ENCODE results near the gene CBARP. TPM values are rescaled to one million over a fixed set of nuclear protein-coding genes. Genes with fewer than 3 reads are reported as not detected.

The CBARP gene
- total and polyA plus RNA-seq, 9 of the 15 experiments (the other 6 are each of a cell fraction or from before 2014, with no cell fraction given): 0.03 to 8.9 (median 1.2) TPM; not detected in 1

GRCh38 chr19:1270213-1270853, 32.5 kb upstream of the CBARP start:
- peaks cover 26% of the 10 kb centered on the region for H4K20me1 ChIP-seq (replicated peaks; ENCODE audit: control insufficient read depth, insufficient read depth, low read length)
- peak in 1 of 4 experiments; percentile 28 for DNase-seq (ENCODE audit: extremely low read depth in 1 of 4, low spot score in 3 of 4)
- CTCF ChIA-PET (ENCODE audit: low intra/inter-chr PET ratio): no interaction called here
- H3K9me3 ChIP-seq (replicated peaks; ENCODE audit: control insufficient read depth, insufficient read depth, low read depth, low read length): no peaks in the 10 kb centered on the region
- H3K36me3 ChIP-seq (ENCODE audit: control insufficient read depth, insufficient read depth, low read length): peaks cover 53% of the 10 kb centered on the region
- H3K4me1 ChIP-seq (replicated peaks in 1 of 2; ENCODE audit: control insufficient read depth in 2 of 2, insufficient read depth in 2 of 2, low read length in 2 of 2): peaks cover 74 to 98% of the 10 kb centered on the region in 2 experiments
- no peak overlapping the region for H2AFZ ChIP-seq (ENCODE audit: low read depth, low read length)
- under 1% methylated on average over 8 of the region's 8 CpGs for WGBS (ENCODE audit: insufficient coverage, low coverage, missing lambda C conversion rate)
- H3K4me2 ChIP-seq (ENCODE audit: insufficient read depth, low read length): peak overlapping the region; percentile 93
- ATAC-seq: no peak
- POLR2A ChIA-PET: interaction anchor here (0.8 to 3.0 kb wide), 4 partner anchors 16 to 1002 kb away, joined by 3 to 90 read pairs (median 49); partner anchors contain the start of gene ATP5F1D
- H3K4me3 ChIP-seq: peak overlapping the region; percentile 68
- no peaks in the 10 kb centered on the region for H3K27me3 ChIP-seq (ENCODE audit: control insufficient read depth in 2 of 2, insufficient read depth in 2 of 2, low read length in 2 of 2)
- no TSS peak for BruUV-seq (replicated peaks)
- H3K9me1 ChIP-seq (ENCODE audit: control insufficient read depth, insufficient read depth, low read length): no peaks in the 10 kb centered on the region
- no peak for FAIRE-seq
- peak overlapping the region; percentile 92 for H3K27ac ChIP-seq (ENCODE audit: extremely low read depth, low read depth, low read length)
- in situ Hi-C loops (cut with MboI) (no loop called here), intact Hi-C loops (cut with micrococcal nuclease) (loop anchor here (10.0 kb wide), 1 partner anchor 174 kb away; no protein-coding TSS in a partner anchor)
- H3K79me2 ChIP-seq (ENCODE audit: control insufficient read depth, insufficient read depth, low read length): peaks cover 64% of the 10 kb centered on the region
- peak overlapping the region; percentile 90 to 99 for H3K9ac ChIP-seq (ENCODE audit: insufficient read depth in 1 of 2, low read depth in 2 of 2, low read length in 2 of 2)
- TF ChIP-seq HMGN3 (IDR thresholded peaks at IDR 0.05; ENCODE audit: borderline replicate concordance, extremely low read depth, insufficient read length, low read depth, low read length): no peak
- TF ChIP-seq, protein P1, sequence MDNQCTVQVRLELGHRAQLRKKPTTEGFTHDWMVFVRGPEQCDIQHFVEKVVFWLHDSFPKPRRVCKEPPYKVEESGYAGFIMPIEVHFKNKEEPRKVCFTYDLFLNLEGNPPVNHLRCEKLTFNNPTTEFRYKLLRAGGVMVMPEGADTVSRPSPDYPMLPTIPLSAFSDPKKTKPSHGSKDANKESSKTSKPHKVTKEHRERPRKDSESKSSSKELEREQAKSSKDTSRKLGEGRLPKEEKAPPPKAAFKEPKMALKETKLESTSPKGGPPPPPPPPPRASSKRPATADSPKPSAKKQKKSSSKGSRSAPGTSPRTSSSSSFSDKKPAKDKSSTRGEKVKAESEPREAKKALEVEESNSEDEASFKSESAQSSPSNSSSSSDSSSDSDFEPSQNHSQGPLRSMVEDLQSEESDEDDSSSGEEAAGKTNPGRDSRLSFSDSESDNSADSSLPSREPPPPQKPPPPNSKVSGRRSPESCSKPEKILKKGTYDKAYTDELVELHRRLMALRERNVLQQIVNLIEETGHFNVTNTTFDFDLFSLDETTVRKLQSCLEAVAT (IDR thresholded peaks at IDR 0.05): 0 out of 4 replicates have a peak, but pooled peaks of 1 of the 2 experiments have one; percentile 7
- no peak for TF ChIP-seq ATF2 (CRISPR knock-in tag; IDR thresholded peaks at IDR 0.05)
- no peak for TF ChIP-seq SRSF9 (IDR thresholded peaks at IDR 0.05; ENCODE audit: borderline replicate concordance, low read depth, low read length)
- TF ChIP-seq U2AF2 (optimal IDR thresholded peaks at IDR 0.05; ENCODE audit: low read depth, low read length): no peak
- 0 out of 2 replicates have a peak, but pooled peaks have one; percentile 33 for TF ChIP-seq ZNF444 (CRISPR knock-in tag; IDR thresholded peaks at IDR 0.05)
- peak; percentile 96 for TF ChIP-seq ZNF740 (CRISPR knock-in tag; IDR thresholded peaks at IDR 0.05)
- TF ChIP-seq ZNF740 (tag; IDR thresholded peaks at IDR 0.05): peak in 1 of 2 experiments; percentile 60; a peak in 2 of 4 replicates
- TF ChIP-seq, protein P2, sequence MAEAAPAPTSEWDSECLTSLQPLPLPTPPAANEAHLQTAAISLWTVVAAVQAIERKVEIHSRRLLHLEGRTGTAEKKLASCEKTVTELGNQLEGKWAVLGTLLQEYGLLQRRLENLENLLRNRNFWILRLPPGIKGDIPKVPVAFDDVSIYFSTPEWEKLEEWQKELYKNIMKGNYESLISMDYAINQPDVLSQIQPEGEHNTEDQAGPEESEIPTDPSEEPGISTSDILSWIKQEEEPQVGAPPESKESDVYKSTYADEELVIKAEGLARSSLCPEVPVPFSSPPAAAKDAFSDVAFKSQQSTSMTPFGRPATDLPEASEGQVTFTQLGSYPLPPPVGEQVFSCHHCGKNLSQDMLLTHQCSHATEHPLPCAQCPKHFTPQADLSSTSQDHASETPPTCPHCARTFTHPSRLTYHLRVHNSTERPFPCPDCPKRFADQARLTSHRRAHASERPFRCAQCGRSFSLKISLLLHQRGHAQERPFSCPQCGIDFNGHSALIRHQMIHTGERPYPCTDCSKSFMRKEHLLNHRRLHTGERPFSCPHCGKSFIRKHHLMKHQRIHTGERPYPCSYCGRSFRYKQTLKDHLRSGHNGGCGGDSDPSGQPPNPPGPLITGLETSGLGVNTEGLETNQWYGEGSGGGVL (CRISPR knock-in tag; IDR thresholded peaks at IDR 0.05): no peak
- 0 out of 2 replicates have a peak, but pooled peaks have one; percentile 1 for TF ChIP-seq CBFA2T2 (conservative IDR thresholded peaks at IDR 0.05)
- 0 out of 2 replicates have a peak, but pooled peaks have one; percentile 1 for TF ChIP-seq MAFF (IDR thresholded peaks at IDR 0.05; ENCODE audit: low read length)
- no peak for TF ChIP-seq SMAD1 (IDR thresholded peaks at IDR 0.05; ENCODE audit: low read depth, low read length, partially characterized antibody)
- TF ChIP-seq PHB2 (IDR thresholded peaks at IDR 0.05; ENCODE audit: low read depth): no peak
- TF ChIP-seq, protein P3, sequence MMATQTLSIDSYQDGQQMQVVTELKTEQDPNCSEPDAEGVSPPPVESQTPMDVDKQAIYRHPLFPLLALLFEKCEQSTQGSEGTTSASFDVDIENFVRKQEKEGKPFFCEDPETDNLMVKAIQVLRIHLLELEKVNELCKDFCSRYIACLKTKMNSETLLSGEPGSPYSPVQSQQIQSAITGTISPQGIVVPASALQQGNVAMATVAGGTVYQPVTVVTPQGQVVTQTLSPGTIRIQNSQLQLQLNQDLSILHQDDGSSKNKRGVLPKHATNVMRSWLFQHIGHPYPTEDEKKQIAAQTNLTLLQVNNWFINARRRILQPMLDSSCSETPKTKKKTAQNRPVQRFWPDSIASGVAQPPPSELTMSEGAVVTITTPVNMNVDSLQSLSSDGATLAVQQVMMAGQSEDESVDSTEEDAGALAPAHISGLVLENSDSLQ (IDR thresholded peaks at IDR 0.05): 0 out of 2 replicates have a peak, but pooled peaks have one; percentile 4

Data from K562 (cell line).